HL-60/S4 treated with retinoic acid at 250 ng/mL for 4 days and 3 days (cell line): ENCODE measurements around the gene SMIM13.

Source experiments
- in situ Hi-C: fragments of 300-500 bp; cut with MboI; formaldehyde crosslinking; loops from 2 replicates; pipeline ENCODE4 v1.7.0; 2022; ENCODE audit warnings: low sequenced_read_pairs

The SMIM13 gene

DNA sequence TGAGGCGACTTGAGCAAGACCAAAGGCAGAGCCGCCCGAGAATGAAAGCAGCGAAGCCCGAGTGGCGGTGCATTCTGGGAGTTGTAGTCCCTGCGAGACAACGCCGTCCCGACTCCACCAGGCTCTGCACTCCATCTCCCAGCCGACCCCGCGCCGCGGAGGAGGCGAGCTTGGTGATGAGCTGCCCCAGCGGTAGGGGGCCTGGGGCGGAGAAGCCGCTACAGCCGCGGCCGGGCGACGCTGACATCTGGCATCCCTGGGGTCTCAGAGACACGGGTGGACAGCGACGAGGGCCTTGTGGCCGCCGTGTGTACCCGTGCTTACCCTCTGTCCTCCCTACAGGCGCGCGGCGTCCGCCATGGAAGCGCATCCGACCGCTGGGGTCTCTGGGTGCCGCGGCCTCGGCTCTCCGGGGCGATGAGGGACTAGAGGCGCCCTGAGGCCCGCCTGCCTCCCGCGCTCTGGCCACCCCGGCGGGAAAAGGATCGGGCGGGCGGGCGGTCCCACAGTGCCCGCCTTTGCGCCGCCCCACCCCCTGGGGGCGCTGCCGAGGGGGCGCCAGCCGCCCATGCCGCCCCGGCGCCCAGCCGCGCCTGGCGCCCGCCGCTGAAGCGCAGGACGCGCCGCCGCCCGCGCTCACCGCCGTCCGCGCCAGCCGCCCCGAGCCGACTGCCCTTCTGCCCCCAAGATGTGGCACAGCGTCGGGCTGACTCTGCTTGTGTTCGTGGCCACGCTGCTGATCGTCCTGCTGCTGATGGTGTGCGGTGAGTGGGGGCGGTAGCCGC, at the start of gene SMIM13:
TSS of gene SMIM13 (plus strand) at position 209 of the 785 bp plus-strand sequence. CDS start at position 689, 480 bp downstream.
- in situ Hi-C loops, result no loop called here

DNA sequence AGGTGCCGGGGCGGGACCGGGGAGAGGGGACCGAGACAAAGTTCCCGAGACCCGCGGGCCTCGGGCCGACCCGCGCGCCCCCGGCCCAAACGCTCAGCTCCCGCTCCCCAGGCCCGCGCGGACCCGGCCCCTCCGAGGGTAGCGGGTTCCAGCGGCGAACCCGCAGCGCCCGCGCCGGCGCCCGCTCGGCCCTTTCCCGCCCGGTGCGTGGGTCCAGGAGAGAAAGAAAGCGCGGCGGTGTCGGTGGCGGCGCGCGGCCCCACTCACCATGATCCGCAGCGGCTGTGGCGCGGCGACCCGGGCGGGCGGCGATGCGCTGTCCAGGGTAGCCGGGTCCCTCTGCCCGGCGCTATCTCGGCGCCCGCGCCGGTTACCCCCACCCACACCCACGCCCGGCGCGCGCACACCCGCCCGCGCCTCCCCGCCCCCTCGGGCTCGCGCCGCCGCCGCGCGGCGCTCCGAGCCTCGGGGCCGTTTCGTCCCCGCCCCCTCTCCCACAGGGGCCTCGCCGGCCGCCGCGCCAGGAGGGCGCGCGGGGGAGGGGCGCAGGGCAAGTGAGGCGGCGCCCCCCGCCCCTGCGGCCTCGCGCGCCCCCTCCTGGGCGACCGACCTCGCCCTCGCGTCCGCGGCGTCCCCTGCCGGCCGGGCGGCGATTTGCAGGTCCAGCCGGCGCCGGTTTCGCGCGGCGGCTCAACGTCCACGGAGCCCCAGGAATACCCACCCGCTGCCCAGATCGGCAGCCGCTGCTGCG, 49.5 kb upstream of the SMIM13 start, which contains the start of gene ELOVL2:
TSS of gene ELOVL2 (minus strand) at position 345 of the 751 bp plus-strand sequence. CDS start at position 270, 75 bp downstream.
- in situ Hi-C loops, result no loop called here

DNA sequence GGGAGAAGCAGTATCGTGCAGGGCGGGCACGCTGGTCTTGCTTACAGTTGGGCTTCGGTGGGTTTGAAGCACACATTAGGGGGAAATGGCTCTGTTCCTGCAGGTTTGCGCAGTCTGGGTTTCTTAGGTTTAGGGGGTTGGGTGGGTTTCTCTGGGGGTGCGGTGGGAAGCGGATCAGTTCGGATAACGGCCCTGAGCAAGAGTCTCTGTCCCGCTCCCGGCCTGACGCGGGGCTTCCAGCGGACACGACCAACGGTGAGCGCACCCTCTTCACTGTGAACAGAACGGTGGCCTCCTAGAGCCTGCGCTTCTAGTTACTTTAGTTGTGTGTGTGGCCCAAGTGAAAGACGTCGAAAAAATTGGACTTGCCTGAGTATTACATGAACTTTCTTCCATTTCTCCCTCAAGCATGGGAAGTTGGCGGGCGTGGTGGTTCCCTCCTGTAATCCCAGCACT, 48.9 kb upstream of the SMIM13 start:
- in situ Hi-C loops, result no loop called here

GRCh38 chr6:11050731-11051130, 42.9 kb upstream of the SMIM13 start:
- in situ Hi-C loops, result loop anchor here (10.0 kb wide), 1 partner anchor 576 kb away; no protein-coding TSS in a partner anchor

DNA sequence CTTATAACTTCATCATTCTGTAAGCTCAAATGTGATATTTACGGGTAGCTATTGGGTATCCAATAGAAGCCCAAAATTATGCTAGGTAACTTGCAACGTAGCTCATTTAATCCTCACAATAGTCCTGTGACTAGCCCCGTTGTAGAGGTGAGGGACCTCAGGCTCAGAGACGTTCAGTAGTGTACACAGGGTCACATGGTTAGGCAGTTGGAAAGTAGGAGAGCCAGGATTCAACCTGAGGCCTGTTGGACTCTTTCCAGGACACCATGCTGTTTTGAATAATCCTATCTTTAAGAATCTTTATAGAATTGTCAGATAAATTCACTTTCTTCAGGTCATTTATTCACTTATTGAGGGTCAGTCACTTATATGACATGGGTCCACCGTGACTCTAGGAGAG, 40.3 kb upstream of the SMIM13 start:
- in situ Hi-C loops, result loop anchor here (10.0 kb wide), 1 partner anchor 579 kb away; no protein-coding TSS in a partner anchor

- in situ Hi-C loops, result loop anchor here (10.0 kb wide), 1 partner anchor 580 kb away; no protein-coding TSS in a partner anchor
These were observed 38.9 kb upstream of the SMIM13 start for GRCh38 chr6:11054722-11055121.

DNA sequence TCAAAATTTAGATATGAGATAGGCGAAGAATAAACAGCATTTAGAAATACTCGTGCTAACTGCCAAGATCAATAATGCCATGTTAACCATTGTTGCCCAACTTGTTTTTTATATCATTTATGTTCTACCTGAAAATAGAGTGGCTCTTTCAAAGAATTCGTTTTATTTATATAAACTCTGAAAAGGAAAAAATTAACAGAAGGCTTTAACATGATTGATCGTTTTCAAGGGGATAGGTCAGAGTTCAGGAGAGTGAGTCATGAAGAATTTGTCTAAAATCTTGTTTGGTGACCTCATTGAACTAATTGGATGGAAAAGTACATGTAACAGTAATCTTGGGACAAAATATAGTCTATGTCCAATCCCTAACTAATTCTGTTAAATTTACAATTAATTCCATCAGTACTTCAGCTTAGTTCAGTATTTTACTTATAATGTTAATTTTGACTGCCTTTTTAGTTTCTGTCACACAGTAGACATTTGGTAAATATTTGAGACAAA, 38.5 kb upstream of the SMIM13 start:
- in situ Hi-C loops, result loop anchor here (10.0 kb wide), 1 partner anchor 580 kb away; no protein-coding TSS in a partner anchor

- in situ Hi-C loops, result loop anchor here (10.0 kb wide), 1 partner anchor 582 kb away; no protein-coding TSS in a partner anchor
These were observed 36.8 kb upstream of the SMIM13 start for GRCh38 chr6:11056871-11057270.

- in situ Hi-C loops, result loop anchor here (10.0 kb wide), 1 partner anchor 584 kb away; no protein-coding TSS in a partner anchor
These were observed 35.2 kb upstream of the SMIM13 start for GRCh38 chr6:11058406-11058805.

- in situ Hi-C loops, result no loop called here
These were observed 31.6 kb upstream of the SMIM13 start for GRCh38 chr6:11062083-11062482.

- in situ Hi-C loops, result no loop called here
These were observed 30.9 kb upstream of the SMIM13 start for GRCh38 chr6:11062715-11063114.

DNA sequence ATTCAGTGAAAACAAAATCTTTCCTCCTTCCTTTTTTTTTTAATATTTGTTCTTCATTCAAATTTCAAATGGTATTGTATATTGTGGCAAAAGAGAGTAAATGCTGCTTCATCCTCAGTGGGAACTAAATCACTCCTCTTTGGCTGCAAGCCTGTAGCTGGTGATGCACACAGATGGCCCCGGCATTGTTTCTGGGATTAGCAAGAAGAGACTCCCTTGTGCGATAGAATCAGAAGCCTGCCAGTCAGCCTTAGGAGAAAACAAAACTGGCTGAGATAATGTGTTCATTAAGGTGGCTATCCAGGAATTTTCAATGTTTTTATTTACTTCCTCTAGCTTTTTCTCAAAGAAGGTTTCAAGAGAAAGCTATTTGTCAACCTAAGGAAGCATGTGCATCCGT, 28.8 kb upstream of the SMIM13 start:
- in situ Hi-C loops, result no loop called here

DNA sequence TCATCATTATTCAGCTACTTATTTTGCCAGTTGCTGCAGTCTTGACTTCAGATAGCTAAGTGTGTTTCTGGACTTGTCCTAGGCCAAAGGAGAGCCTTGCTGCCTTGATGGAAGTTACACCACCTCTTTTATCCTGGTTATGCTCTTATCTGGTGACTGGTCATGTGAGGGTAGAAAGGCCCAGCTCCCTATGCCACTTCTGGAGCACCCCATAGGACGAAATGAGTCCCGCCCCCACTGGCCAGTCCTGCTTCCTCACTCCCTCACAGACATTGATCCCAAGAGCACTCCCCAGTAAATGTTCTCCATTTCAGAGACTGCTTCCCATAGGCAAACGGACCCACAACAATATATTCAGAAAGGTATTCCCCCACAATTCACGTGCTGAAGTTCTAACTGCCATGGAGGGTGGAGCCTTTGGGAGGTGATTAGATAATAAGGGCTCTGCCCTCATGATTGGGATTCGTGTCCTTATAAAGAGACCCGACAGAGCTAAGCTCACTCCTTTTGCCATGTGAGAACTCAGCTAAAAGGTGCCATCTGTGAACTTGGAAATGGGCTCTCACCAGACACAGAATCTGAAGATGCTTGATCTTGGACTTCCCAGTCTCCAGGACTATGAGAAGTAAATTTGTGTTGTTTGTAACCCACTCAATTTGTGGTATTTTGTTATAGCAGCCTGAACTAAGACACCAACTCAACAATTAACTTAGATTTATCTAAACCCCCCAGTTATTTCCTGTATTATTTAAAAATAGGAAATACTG, 28.0 kb upstream of the SMIM13 start:
- in situ Hi-C loops, result no loop called here

GRCh38 chr6:11066505-11067347, 26.9 kb upstream of the SMIM13 start:
- in situ Hi-C loops, result no loop called here

GRCh38 chr6:11067348-11067747, 26.3 kb upstream of the SMIM13 start:
- in situ Hi-C loops, result no loop called here

- in situ Hi-C loops, result no loop called here
These were observed 23.9 kb upstream of the SMIM13 start for GRCh38 chr6:11069760-11070159.

GRCh38 chr6:11072101-11072500, 21.5 kb upstream of the SMIM13 start:
- in situ Hi-C loops, result no loop called here

- in situ Hi-C loops, result no loop called here
These were observed 17.1 kb upstream of the SMIM13 start for GRCh38 chr6:11076540-11076939.

DNA sequence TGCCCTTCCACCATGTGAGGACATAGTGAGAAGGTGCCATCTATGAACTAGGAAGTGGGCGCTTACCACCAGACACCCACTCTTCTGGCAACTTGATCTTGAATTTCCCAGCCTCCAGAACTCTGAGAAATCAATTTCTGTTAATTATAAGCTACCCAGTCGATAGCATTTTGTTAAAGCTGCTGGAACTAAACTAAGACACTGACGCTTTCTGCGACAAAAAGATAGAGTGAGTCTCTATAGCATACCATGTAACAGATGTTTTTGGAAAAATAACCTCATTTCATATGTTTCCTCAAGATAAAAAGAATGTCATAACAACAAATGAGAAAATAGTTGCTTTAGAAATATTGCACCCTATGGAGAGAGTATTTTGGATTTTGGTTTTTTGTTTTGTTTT, 15.4 kb upstream of the SMIM13 start:
- in situ Hi-C loops, result no loop called here

DNA sequence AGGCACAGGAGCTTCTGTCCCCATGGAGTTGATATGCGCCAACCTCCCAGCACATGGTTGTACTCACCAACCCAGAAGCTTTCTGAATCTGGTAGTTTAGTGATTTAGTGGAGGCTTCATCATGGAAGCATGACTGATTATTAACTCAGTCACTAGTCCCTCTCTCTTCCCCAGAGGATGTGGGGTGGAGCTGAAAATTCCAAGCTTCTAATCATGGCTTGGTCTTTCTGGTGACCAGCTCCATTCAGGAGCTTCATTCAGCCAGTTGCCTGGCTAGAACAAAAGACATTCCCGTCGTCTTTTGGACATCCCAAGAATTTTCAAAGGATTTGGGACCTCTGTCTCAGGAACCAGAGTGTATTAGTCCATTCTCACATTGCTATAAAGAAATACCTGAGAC, 13.3 kb upstream of the SMIM13 start:
- in situ Hi-C loops, result no loop called here
